Measurements from ENCODE around the gene ADGRA3. TPM values are rescaled to one million over a fixed set of nuclear protein-coding genes. Genes with fewer than 3 reads are reported as not detected.

Gene ADGRA3
- total RNA-seq, 2 donors from 2014 or later: 5.1 to 13.9 TPM

DNA sequence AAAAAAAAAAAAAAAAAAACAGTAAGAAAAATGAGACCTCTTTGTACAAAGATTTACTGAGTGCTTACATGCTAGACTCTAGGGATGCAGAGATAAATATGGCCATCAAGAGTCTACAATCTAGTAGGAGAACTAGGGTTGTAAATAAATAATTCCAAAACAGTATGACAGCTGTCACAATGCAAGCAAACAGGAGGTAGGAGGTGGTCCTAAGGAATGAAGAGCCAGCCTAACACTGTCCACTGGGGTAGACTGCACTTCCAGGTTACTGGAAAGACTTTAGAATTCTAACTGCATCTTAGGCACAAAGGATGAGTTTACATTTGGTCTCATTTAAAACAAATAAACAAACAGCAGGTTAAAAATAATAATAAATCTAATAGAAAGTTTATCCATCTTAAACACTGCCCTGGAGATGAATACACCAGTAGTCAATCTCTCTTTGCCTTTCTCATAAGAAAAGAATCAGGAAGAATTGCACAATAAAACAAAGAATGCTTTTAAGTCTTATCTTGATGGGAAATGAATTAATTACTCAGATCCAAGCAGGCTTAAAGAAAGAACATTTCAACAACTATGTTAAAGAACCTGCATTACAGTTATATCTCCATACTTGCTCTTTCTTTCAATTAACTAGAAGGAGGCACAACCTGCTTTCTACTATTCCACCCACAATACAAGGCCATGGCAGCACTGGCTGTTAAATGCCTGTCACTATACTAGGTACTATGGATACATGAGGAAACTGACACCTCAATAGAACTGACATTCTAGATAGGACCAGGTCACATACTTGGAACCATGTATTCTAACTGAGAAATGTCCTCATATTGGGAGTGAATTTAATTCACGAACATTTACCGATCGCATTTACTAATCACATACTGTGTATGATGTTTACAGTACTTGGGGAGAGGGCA is 12.7 kb downstream of the ADGRA3 start:
- H3K4me1 Mint-ChIP-seq (ENCODE audit: low read depth): peaks cover 10% of the 10 kb centered on the region
- no peaks in the 10 kb centered on the region for H3K27me3 Mint-ChIP-seq (ENCODE audit: low read depth)
- ATAC-seq (replicated peaks in 1 of 2) (no peak), DNase-seq (no peak)
- no peak overlapping the region for H3K4me3 Mint-ChIP-seq
- no peaks in the 10 kb centered on the region for H3K36me3 Mint-ChIP-seq (ENCODE audit: insufficient read depth in 2 of 2)
- no peaks in the 10 kb centered on the region for H3K9me3 Mint-ChIP-seq
- H3K27ac Mint-ChIP-seq: no peak overlapping the region

DNA sequence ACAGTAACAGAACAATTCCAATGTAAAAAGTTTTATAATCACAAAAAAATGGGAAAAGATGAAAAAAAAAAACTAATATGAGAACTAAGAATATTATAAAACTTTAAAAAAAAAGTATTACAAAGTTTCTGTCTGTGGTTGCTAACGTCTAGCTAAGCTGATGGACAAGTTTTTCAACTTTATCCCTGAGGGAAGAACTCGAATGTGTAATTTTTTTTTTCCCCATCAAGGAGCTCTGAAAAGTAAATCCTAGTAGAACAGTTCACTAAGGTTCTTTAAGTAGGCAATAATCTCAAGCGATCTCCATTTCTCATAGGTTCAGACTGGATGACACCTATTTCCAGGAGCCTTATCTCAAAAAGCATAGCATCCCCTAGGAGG is 14.2 kb downstream of the ADGRA3 start:
- H3K9me3 Mint-ChIP-seq: no peaks in the 10 kb centered on the region
- H3K27me3 Mint-ChIP-seq (ENCODE audit: low read depth): no peaks in the 10 kb centered on the region
- H3K4me1 Mint-ChIP-seq (ENCODE audit: low read depth): peaks cover 5% of the 10 kb centered on the region
- no peak overlapping the region for H3K27ac Mint-ChIP-seq
- peak overlapping the region in 1 of 2 donors; percentile 70 for H3K4me3 Mint-ChIP-seq
- H3K36me3 Mint-ChIP-seq (ENCODE audit: insufficient read depth in 2 of 2): no peaks in the 10 kb centered on the region
- DNase-seq (no peak), ATAC-seq (replicated peaks in 1 of 2) (no peak)

DNA sequence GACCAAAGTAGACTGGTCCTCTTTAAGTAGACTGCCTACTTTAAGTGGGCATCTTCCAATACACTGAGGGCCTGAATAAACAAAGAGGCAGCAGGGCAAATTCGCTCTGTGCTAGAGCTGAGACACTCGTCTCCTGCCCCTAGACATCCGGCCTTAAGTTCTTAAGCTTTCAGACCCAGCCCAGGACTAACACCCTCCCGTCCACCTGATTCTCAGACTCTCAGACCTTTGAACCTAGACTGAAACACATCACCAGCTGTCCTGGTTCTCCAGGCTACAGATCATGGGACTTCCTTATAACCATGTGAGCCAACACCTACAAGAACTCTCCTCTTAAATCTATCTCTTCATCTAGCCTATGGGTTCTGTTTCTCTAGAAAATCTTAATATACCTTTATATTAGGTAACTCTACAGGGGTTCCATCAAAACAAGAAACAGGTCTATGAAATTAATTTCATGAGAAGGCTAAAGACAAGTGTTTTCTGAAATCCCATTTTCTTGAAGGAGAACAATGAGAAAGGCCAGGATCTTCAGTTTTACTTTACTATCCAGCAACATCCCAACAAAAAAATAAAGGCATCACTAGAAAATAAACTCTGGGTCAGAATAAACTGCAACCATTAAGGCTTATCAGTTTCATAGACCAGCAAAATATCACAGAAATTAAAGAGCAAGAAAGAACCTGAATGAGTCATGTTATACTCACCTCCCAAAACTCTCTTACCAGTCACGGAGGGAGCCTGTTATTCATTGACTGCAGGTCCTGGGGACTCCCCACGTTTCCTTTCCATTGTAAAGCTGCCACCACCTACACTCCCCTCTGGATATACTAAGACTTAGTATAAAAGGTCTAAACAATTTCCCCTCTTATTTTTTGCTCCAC is 14.8 kb downstream of the ADGRA3 start:
- peak; percentile 13 to 67 for DNase-seq
- H3K9me3 Mint-ChIP-seq: no peaks in the 10 kb centered on the region
- peaks cover 5% of the 10 kb centered on the region for H3K4me1 Mint-ChIP-seq (ENCODE audit: low read depth)
- no peaks in the 10 kb centered on the region for H3K27me3 Mint-ChIP-seq (ENCODE audit: low read depth)
- peak; percentile 97 to 99 for ATAC-seq (replicated peaks in 1 of 2)
- H3K4me3 Mint-ChIP-seq: peak overlapping the region in 1 of 2 donors; percentile 70
- no peaks in the 10 kb centered on the region for H3K36me3 Mint-ChIP-seq (ENCODE audit: insufficient read depth in 2 of 2)
- peak overlapping the region; percentile 89 for H3K27ac Mint-ChIP-seq

DNA sequence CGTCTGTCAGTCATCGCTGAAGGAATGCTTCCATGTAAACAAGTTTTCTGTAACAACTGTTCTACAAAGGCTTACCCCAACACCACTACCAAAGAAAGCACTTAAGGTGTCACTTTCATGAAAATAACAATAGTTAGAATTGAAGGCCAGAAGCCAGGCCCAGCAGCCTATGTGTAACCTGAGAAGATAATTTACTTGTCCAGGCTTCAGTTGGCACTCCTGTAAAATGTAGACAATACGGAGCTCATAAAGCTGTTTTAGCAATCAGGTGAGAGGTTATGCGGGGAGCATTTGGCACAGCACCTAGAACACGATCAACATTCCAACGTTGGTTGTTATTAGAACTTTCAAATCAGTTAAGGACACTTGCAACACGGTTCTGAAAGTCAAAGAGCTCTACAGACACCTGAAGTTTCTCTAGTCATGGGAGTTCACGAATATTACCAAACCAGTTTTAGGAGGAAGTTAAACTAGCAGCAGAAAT is 15.7 kb downstream of the ADGRA3 start:
- Mint-ChIP-seq H3K9me3 (no peaks in the 10 kb centered on the region), H3K36me3 (ENCODE audit: insufficient read depth in 2 of 2) (no peaks in the 10 kb centered on the region), H3K27ac (no peak overlapping the region), H3K27me3 (ENCODE audit: low read depth) (no peaks in the 10 kb centered on the region), H3K4me3 (no peak overlapping the region), H3K4me1 (ENCODE audit: low read depth) (peaks cover 5% of the 10 kb centered on the region)
- no peak for DNase-seq
- ATAC-seq (replicated peaks in 1 of 2): no peak

DNA sequence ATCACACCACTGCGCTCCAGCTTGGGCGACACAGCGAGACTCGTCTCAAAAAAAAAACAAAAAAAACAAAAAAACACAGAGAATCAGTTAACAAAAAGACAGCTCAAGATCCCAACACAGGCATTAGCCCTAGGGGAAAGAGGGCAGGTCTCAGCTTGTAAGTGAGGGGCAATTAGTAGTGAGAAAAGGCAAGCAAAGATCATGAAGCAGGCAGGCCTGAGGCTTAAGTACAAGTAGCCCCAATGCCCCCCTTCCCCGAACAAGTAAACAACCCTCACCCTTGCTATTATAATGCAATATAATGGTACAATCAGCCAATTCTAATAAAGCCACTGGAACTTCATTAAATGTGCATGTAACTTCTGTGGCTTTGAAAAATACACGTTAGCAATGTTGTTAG is 17.0 kb downstream of the ADGRA3 start:
- no peak overlapping the region for H3K27ac Mint-ChIP-seq
- no peak for DNase-seq
- no peaks in the 10 kb centered on the region for H3K27me3 Mint-ChIP-seq (ENCODE audit: low read depth)
- H3K4me1 Mint-ChIP-seq (ENCODE audit: low read depth): peaks cover 5% of the 10 kb centered on the region
- H3K4me3 Mint-ChIP-seq: no peak overlapping the region
- peaks cover 2% of the 10 kb centered on the region in 2 donors for H3K9me3 Mint-ChIP-seq
- ATAC-seq (replicated peaks in 1 of 2): no peak
- peaks cover 0 to 2% of the 10 kb centered on the region in 2 donors for H3K36me3 Mint-ChIP-seq (ENCODE audit: insufficient read depth in 2 of 2)

DNA sequence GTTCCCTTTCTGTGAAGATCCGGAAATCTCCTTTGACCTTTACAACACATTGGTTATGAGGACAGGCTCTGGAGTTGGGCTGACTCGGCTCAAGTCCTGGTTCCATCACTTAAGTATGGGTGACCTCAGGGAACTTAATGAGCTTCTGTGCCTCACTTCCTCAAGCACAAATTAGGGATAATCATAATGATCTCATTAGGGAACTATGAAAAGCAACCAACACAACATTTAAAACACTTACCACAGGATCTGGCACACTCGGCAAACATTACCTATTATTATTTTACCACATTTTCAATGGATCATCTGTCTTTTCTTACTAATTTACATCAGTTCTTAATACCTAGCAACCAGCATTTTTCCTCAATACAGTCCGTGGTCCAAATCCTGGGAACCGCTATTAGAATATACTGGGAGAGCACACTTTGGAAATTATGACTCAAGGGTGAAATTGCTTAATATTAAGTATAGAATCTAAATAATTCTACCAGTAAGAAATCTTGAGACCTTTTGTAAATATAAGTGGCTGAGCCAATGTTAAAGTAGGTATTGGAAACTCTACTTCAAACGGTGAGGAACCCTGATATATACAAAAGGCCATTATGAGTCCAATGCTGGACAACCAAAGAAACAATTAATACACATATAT is 19.6 kb downstream of the ADGRA3 start:
- peaks cover 0 to 2% of the 10 kb centered on the region in 2 donors for H3K36me3 Mint-ChIP-seq (ENCODE audit: insufficient read depth in 2 of 2)
- DNase-seq (no peak), ATAC-seq (replicated peaks in 1 of 2) (no peak)
- H3K9me3 Mint-ChIP-seq: peaks cover 2% of the 10 kb centered on the region in 2 donors
- H3K4me1 Mint-ChIP-seq (ENCODE audit: low read depth): peaks cover 5% of the 10 kb centered on the region
- H3K27ac Mint-ChIP-seq: no peak overlapping the region
- no peak overlapping the region for H3K4me3 Mint-ChIP-seq
- no peaks in the 10 kb centered on the region for H3K27me3 Mint-ChIP-seq (ENCODE audit: low read depth)

DNA sequence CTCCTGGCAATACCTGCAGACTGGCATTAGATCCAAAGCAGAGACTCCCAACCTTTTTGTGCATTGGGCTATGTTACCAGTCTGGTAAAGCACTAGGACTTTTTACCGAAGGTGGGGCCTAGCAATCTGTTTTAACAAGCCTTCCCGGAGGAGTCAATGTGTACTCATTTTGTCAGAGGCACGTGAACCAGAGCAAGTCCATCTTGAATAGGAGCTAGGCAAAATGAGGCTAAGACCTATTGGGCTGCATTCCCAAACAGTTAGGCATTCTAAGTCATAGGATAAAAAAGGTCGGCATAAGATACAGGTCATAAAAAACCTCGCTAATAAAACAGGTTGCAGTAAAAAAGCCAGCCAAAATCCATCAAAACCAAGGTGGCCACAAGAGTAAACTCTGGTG is 22.3 kb downstream of the ADGRA3 start:
- H3K27me3 Mint-ChIP-seq (ENCODE audit: low read depth): no peaks in the 10 kb centered on the region
- ATAC-seq (replicated peaks in 1 of 2): no peak
- H3K36me3 Mint-ChIP-seq (ENCODE audit: insufficient read depth in 2 of 2): peaks cover 0 to 2% of the 10 kb centered on the region in 2 donors
- H3K4me3 Mint-ChIP-seq: no peak overlapping the region
- H3K27ac Mint-ChIP-seq: no peak overlapping the region
- H3K4me1 Mint-ChIP-seq (ENCODE audit: low read depth): no peaks in the 10 kb centered on the region
- DNase-seq: no peak
- peaks cover 4 to 7% of the 10 kb centered on the region in 2 donors for H3K9me3 Mint-ChIP-seq

DNA sequence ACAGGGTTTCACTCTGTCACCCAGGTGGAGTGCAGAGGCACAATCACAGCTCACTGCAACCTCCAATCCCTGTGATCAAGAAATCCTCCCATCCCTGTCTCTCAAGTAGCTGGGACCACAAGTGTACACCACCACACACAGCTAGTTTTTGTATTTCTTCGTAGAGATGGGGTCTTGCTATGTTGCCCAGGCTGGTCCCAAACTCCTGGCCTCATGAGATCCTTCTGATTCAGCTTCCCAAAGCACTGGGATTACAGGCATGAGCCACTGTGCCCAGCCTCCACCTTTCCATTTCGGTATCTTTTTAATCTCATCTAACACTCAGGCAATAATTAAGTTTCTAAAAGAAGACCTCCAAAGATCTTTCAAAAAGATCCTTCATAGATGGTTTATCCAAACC is 22.9 kb downstream of the ADGRA3 start:
- Mint-ChIP-seq H3K4me3 (no peak overlapping the region), H3K4me1 (ENCODE audit: low read depth) (no peaks in the 10 kb centered on the region), H3K27me3 (ENCODE audit: low read depth) (no peaks in the 10 kb centered on the region), H3K27ac (no peak overlapping the region), H3K36me3 (ENCODE audit: insufficient read depth in 2 of 2) (peaks cover 0 to 2% of the 10 kb centered on the region in 2 donors), H3K9me3 (peaks cover 4 to 9% of the 10 kb centered on the region in 2 donors)
- DNase-seq: no peak
- no peak for ATAC-seq (replicated peaks in 1 of 2)

DNA sequence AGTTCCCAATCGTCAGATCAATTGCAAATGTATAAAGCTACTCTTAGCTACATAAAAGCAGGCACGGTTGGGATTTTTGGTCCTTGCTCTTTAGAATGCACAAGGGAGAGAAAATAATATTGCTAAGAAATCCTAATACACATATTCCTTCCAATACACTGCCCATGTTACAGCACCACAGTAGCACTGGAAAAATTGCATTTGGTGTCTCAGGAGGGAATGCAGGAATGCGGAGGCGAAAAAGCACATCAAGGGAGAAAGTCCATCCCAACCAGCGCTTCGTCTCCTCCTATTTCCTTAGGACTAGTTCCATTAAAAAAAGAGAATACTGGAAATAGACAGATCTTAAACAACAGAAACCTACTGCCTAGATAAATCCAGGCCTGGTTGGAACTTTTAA is 23.9 kb downstream of the ADGRA3 start:
- peaks cover 4 to 9% of the 10 kb centered on the region in 2 donors for H3K9me3 Mint-ChIP-seq
- no peaks in the 10 kb centered on the region for H3K4me1 Mint-ChIP-seq (ENCODE audit: low read depth)
- no peaks in the 10 kb centered on the region for H3K27me3 Mint-ChIP-seq (ENCODE audit: low read depth)
- no peak for DNase-seq
- peaks cover 0 to 2% of the 10 kb centered on the region in 2 donors for H3K36me3 Mint-ChIP-seq (ENCODE audit: insufficient read depth in 2 of 2)
- no peak overlapping the region for H3K4me3 Mint-ChIP-seq
- H3K27ac Mint-ChIP-seq: no peak overlapping the region
- ATAC-seq (replicated peaks in 1 of 2): no peak

DNA sequence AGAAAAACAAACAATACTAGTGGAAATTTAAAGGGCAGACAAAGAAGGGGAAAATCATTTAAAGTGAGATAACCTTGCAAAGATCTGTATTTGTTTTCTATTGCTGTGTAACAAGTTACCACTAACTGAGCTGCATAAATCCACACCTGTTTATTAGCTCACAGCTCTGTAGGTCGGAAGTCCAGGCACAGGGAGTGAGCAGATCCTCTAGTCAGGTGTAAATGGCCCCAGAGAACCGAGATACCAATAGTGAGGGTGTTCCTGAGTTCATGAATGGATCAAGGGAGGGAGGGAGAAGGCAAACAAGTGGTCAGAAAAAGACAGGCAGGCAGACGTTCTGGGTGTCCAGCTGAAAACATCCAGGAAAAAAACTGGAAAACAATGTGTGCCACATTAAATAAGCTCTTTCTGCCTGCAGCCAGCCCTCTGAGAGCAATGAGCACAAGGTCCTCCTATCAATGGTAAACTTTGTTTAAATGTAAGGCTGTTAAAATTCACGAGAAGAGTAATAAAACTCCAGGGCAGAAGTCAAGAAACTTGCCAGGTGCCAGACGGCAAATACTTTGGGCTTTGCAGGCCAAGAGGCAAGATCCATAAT is 25.0 kb downstream of the ADGRA3 start:
- Mint-ChIP-seq H3K27me3 (ENCODE audit: low read depth) (no peaks in the 10 kb centered on the region), H3K4me3 (no peak overlapping the region), H3K4me1 (ENCODE audit: low read depth) (peaks cover 5% of the 10 kb centered on the region), H3K27ac (no peak overlapping the region), H3K9me3 (peaks cover 4 to 9% of the 10 kb centered on the region in 2 donors), H3K36me3 (ENCODE audit: insufficient read depth in 2 of 2) (peaks cover 0 to 4% of the 10 kb centered on the region in 2 donors)
- ATAC-seq (replicated peaks in 1 of 2): no peak
- DNase-seq: no peak

DNA sequence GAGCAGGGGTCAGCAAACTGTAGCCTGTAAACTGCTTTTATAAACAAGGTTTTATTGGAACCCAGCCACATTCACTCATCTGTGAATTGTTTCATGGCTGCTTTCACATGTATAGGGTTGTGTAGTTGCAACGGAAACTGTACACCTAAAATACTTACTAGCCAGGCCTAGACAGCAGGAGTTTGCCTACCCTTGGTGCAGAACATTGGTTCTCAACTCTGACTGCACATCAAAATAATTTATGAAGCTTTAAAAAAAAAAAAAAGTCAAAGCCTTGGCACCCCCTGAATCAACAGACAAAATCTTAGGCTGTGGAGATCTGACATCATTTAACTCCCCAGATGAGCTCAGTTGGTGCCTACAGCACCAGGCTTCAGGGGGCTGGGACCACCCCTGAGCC is 27.8 kb downstream of the ADGRA3 start:
- Mint-ChIP-seq H3K4me3 (no peak overlapping the region), H3K4me1 (ENCODE audit: low read depth) (peaks cover 28% of the 10 kb centered on the region), H3K9me3 (peaks cover 2 to 9% of the 10 kb centered on the region in 2 donors), H3K36me3 (ENCODE audit: insufficient read depth in 2 of 2) (peaks cover 0 to 2% of the 10 kb centered on the region in 2 donors), H3K27ac (no peak overlapping the region), H3K27me3 (ENCODE audit: low read depth) (no peaks in the 10 kb centered on the region)
- DNase-seq (no peak), ATAC-seq (replicated peaks in 1 of 2) (no peak)

DNA sequence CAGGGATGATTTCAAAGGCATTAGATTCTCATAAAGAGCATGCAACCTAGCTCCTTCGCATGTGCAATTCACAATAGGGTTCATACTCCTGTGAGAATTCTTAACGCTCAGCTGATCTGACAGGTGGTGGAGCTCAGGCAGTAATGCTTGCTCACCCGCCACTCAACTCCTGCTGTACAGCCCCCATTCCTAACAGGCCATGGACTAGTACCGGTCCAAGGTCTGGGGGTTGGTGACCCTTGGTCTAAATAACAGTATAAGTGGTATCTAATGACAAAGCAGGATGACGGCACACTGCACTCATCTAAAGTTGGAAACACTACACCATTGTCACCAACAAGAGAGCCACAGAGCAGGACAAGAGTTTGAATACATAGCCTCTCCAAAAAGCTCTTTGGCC is 28.5 kb downstream of the ADGRA3 start:
- no peak for DNase-seq
- no peak overlapping the region for H3K27ac Mint-ChIP-seq
- H3K4me1 Mint-ChIP-seq (ENCODE audit: low read depth): peaks cover 33% of the 10 kb centered on the region
- peaks cover 0 to 2% of the 10 kb centered on the region in 2 donors for H3K36me3 Mint-ChIP-seq (ENCODE audit: insufficient read depth in 2 of 2)
- no peaks in the 10 kb centered on the region for H3K27me3 Mint-ChIP-seq (ENCODE audit: low read depth)
- ATAC-seq (replicated peaks in 1 of 2): no peak
- peaks cover 2 to 9% of the 10 kb centered on the region in 2 donors for H3K9me3 Mint-ChIP-seq
- no peak overlapping the region for H3K4me3 Mint-ChIP-seq
